Measurements from ENCODE around the gene EDEM2.
"Not testable (repeated sequence)": the region's sequence is repeated elsewhere in the genome, so short reads cannot be mapped to it uniquely, and the experiment has no call there.

EDEM2 gene

DNA sequence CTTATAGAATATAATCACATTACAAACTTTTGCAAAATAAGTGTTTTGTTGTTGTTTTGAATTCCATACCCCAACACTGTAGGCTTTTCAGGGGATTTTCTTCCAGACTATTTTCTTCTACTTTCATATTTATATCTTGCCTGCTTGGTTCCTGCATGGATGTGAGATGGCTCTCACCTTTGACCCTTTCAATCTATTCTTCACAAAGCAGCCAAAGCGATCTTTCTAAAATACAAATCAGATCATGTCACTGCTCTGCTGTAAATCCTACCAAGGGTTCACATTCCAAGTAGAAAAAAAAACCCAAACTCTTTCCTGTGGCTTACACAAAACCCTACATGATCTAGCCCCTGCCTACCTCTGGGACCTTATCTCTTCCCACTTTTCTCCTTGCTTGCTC lies 29.5 kb downstream of the EDEM2 start:
- Histone ChIP-seq H3K4me1 (no peaks in the 10 kb centered on the region), H3K27me3 (no peaks in the 10 kb centered on the region), H3K36me3 (peaks cover under 1% of the 10 kb centered on the region; the same call in 1 of the 2 replicates), H3K9me3 (no peaks in the 10 kb centered on the region), H3K4me3 (ENCODE audit: low read depth, low read length) (no peak overlapping the region)
- DNase-seq, result no peak
- TF ChIP-seq, protein P1, sequence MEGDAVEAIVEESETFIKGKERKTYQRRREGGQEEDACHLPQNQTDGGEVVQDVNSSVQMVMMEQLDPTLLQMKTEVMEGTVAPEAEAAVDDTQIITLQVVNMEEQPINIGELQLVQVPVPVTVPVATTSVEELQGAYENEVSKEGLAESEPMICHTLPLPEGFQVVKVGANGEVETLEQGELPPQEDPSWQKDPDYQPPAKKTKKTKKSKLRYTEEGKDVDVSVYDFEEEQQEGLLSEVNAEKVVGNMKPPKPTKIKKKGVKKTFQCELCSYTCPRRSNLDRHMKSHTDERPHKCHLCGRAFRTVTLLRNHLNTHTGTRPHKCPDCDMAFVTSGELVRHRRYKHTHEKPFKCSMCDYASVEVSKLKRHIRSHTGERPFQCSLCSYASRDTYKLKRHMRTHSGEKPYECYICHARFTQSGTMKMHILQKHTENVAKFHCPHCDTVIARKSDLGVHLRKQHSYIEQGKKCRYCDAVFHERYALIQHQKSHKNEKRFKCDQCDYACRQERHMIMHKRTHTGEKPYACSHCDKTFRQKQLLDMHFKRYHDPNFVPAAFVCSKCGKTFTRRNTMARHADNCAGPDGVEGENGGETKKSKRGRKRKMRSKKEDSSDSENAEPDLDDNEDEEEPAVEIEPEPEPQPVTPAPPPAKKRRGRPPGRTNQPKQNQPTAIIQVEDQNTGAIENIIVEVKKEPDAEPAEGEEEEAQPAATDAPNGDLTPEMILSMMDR (IDR thresholded peaks at IDR 0.05; ENCODE audit: low read depth, low read length), result no peak

DNA sequence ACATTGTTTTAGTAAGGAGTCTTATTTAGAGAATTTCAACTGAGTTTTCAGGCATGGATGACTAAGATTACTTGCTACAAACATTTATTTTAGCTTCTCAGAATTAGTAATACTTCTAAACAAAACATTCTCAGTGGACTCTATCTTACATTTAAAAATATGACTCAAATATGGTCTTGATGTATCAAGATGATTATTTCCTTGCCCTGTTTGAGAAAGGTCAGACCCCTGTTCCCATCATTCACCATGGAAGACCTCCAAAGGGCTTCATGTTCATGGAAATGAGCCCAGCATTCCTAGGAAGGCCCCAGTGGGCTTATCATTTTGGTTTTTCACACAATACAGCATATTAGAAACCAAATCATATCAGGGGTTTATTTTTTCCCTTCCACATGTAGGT lies 29.9 kb downstream of the EDEM2 start:
- DNase-seq, result no peak
- TF ChIP-seq, protein P1 (IDR thresholded peaks at IDR 0.05; ENCODE audit: low read depth, low read length), result no peak
- Histone ChIP-seq H3K4me3 (ENCODE audit: low read depth, low read length) (no peak overlapping the region), H3K36me3 (no peaks in the 10 kb centered on the region; the same call in 1 of the 2 replicates), H3K4me1 (no peaks in the 10 kb centered on the region), H3K27me3 (no peaks in the 10 kb centered on the region), H3K9me3 (no peaks in the 10 kb centered on the region)

DNA sequence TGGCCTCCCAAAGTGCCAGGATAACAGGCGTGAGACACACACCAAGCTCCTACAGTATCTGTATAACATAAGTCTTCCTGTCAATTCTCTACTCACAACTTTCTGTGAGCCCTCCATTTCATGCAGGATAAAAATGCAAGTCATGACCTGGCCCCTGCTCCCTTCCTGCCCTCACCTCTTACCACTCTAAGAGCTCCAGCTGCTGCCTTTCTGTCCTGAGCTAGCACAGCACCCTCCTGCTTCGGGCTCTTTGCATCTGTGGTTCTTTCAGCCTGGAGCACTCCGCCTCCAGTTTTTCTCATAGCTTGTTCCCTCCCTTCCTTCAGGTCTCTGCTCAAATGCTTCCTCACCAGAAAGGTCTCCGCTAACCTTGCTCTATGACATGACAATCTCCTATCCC lies 30.9 kb downstream of the EDEM2 start:
- no peaks in the 10 kb centered on the region; the same call in 1 of the 2 replicates for H3K36me3 ChIP-seq

DNA sequence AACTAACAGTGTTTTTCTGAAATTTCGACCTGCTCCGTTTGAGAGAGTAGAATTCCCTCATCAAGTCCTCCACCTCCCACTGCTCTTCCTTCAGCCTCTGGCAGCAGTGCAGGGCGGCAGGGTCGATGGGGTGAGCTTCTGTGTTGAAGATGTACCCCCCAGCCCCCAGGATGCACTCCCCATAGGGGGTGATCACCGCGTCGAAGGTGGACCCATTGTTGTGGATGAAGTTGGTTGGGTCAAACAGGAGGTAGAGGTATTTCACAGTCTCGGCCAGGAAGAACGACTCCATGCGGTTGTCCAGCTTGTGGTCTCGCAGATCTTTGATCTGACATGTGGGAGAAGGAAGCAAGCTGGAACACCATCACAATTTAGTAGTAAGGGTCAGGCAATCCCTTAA lies 31.5 kb downstream of the EDEM2 start:
- H3K4me3 ChIP-seq (ENCODE audit: low read depth, low read length), result no peak overlapping the region
- no peak for DNase-seq
- no peaks in the 10 kb centered on the region for H3K27me3 ChIP-seq
- TF ChIP-seq, protein P1 (IDR thresholded peaks at IDR 0.05; ENCODE audit: low read depth, low read length), result no peak
- no peaks in the 10 kb centered on the region for H3K4me1 ChIP-seq
- H3K9me3 ChIP-seq, result no peaks in the 10 kb centered on the region
- H3K36me3 ChIP-seq, result no peaks in the 10 kb centered on the region; the same call in 1 of the 2 replicates

More for the DNA sequence above, 30.9 kb downstream of the EDEM2 start:
- TF ChIP-seq, protein P1 (IDR thresholded peaks at IDR 0.05; ENCODE audit: low read depth, low read length), result no peak
- Histone ChIP-seq H3K27me3 (no peaks in the 10 kb centered on the region), H3K4me3 (ENCODE audit: low read depth, low read length) (no peak overlapping the region), H3K4me1 (no peaks in the 10 kb centered on the region), H3K9me3 (no peaks in the 10 kb centered on the region)
- DNase-seq, result no peak

DNA sequence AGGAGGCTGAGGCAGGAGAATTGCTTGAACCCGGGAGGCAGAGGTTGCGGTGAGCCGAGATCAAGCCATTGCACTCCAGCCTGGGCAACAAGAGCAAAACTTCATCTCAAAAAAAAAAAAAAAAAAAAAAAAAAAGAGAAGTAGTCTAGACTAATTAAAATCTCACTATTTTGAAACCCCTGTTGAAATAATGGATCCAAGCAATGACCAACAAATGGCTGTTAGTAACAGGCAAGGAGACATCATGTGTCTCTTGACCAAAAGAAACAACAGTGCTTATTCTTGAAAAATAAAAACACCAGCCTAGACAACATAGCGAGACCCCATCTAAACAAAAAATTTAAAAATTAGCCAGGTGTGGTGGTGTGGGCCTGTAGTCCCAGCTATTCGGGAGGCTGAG lies 34.9 kb downstream of the EDEM2 start:
- not testable (repeated sequence) for H3K9me3 ChIP-seq; H3K27me3 ChIP-seq; H3K4me1 ChIP-seq; H3K36me3 ChIP-seq; H3K4me3 ChIP-seq (ENCODE audit: low read depth, low read length); DNase-seq

DNA sequence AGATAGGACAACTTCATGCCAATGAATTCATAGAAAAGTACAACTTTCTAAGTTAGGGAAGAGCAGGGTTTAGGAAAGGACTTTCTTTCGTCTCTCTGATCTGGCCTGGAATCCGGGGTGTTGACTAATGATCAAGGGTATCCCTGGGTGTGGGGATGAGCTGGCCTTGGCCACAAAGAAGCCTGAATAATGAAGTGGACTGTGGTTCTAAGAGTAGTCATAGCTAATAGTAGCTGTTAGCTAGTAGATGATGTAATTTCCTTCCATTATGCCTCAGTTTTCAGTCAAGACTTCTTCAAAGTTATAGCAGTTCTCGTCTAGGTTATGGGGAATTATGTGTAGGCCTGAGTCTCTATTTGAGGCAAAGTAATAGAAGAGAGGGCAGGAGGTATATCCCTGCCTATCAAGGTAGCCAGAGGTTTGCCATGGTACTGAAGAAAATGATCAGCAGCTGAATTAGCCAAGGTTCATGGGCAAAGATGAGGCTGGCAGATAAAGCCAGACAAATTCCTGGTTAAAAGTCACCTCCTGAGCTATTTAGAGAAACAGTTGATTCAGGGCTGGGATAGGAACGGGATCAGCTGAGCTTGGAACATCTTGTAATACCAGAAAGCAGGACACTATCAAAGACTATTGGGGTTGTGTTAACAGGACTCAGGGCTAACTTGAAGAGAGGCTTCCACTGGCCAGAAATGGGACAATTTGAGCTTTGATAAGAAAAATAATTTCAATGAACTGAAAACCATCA lies 35.8 kb downstream of the EDEM2 start:
- no peaks in the 10 kb centered on the region; the same call in 1 of the 2 replicates for H3K36me3 ChIP-seq
- TF ChIP-seq, protein P1 (IDR thresholded peaks at IDR 0.05; ENCODE audit: low read depth, low read length), result no peak
- no peaks in the 10 kb centered on the region for H3K9me3 ChIP-seq
- no peaks in the 10 kb centered on the region for H3K4me1 ChIP-seq
- DNase-seq, result no peak
- no peaks in the 10 kb centered on the region for H3K27me3 ChIP-seq
- no peak overlapping the region for H3K4me3 ChIP-seq (ENCODE audit: low read depth, low read length)
